GM18502 (cell line): ENCODE results near the gene EXD3.
"Not testable (repeated sequence)": the region's sequence is repeated elsewhere in the genome, so short reads cannot be mapped to it uniquely, and the experiment has no call there.

Experiments
- ATAC-seq: cut with Tn5 transposase; IDR thresholded peaks from one replicate; pipeline ENCODE4 v1.9.1; 2021; ENCODE audit warnings: mild to moderate bottlenecking; ENCODE audit not compliant: unreplicated experiment, poor library complexity

EXD3 gene

GRCh38 chr9:137422604-137423513 lies at the start of gene EXD3, which contains the start of gene NOXA1:
EXD3 (minus strand) TSS chr9:137423162; CDS start chr9:137395357, 27,805 bp downstream.
NOXA1 (plus strand) TSS chr9:137423393; CDS start chr9:137423530, 137 bp downstream.
- peak; percentile 83 for ATAC-seq

- ATAC-seq: no peak
Measured at GRCh38 chr9:137470785-137471184, 47.8 kb upstream of the EXD3 start.

GRCh38 chr9:137467896-137468295 lies 44.9 kb upstream of the EXD3 start:
- no peak for ATAC-seq

GRCh38 chr9:137467161-137467581 lies 44.2 kb upstream of the EXD3 start:
- ATAC-seq: no peak

GRCh38 chr9:137466389-137467085 lies 43.6 kb upstream of the EXD3 start:
- ATAC-seq: not testable (repeated sequence)

GRCh38 chr9:137465720-137466388 lies 42.9 kb upstream of the EXD3 start:
- ATAC-seq: no peak

- no peak for ATAC-seq
Measured at GRCh38 chr9:137465000-137465719, 42.2 kb upstream of the EXD3 start.

GRCh38 chr9:137464291-137464999 lies 41.5 kb upstream of the EXD3 start:
- no peak for ATAC-seq

GRCh38 chr9:137463931-137464290 lies 40.9 kb upstream of the EXD3 start:
- no peak for ATAC-seq

- no peak for ATAC-seq
Measured at GRCh38 chr9:137462986-137463930, 40.3 kb upstream of the EXD3 start.

- ATAC-seq: no peak
Measured at GRCh38 chr9:137462396-137462985, 39.5 kb upstream of the EXD3 start.

- peak; percentile 59 for ATAC-seq
Measured at GRCh38 chr9:137461663-137462395, 38.9 kb upstream of the EXD3 start.

- no peak for ATAC-seq
Measured at GRCh38 chr9:137461316-137461662, 38.3 kb upstream of the EXD3 start.

GRCh38 chr9:137460363-137461315 lies 37.7 kb upstream of the EXD3 start:
- no peak for ATAC-seq

- ATAC-seq: no peak
Measured at GRCh38 chr9:137459601-137460362, 36.8 kb upstream of the EXD3 start.

- ATAC-seq: peak; percentile 63
Measured at GRCh38 chr9:137459152-137459600, 36.2 kb upstream of the EXD3 start, which contains the start of gene NSMF. NSMF (minus strand) TSS chr9:137459334; CDS start chr9:137459102, 232 bp downstream.
